ENCODE data around the gene NDUFB3.

DNA sequence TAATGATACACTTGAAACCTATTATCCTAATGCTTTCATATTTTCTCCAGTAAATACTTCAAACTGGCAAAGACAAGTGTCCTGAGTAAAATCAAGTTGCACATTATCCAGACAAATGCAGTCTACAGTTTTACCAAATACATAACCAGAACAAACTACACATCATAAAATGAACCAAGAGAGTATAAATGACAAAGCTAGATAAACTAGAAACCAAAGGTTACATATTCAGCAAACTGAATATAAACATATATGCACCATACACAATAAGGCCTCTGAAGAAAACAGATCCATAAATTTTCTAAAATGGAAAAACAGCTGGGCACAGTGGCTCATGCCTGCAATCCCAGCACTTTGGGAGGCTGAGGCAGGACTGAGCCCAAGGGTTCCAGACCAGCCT is 47.3 kb upstream of the NDUFB3 start:
- no peak for TF ChIP-seq EZH2 (IDR thresholded peaks at IDR 0.05; ENCODE audit: low read depth)
- TF ChIP-seq, protein P1, sequence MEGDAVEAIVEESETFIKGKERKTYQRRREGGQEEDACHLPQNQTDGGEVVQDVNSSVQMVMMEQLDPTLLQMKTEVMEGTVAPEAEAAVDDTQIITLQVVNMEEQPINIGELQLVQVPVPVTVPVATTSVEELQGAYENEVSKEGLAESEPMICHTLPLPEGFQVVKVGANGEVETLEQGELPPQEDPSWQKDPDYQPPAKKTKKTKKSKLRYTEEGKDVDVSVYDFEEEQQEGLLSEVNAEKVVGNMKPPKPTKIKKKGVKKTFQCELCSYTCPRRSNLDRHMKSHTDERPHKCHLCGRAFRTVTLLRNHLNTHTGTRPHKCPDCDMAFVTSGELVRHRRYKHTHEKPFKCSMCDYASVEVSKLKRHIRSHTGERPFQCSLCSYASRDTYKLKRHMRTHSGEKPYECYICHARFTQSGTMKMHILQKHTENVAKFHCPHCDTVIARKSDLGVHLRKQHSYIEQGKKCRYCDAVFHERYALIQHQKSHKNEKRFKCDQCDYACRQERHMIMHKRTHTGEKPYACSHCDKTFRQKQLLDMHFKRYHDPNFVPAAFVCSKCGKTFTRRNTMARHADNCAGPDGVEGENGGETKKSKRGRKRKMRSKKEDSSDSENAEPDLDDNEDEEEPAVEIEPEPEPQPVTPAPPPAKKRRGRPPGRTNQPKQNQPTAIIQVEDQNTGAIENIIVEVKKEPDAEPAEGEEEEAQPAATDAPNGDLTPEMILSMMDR (conservative IDR thresholded peaks at IDR 0.05): no peak

All from PC-9 (cell line).